Limb (tissue), 2 donors: Measurements from ENCODE around the gene ABRAXAS1.
A peak's percentile ranks its signal among the peaks of the same experiment; 100 is the strongest.

Source experiments
- DNase-seq, 2 donors: peaks; one replicate each; pipeline ENCODE4 v3.0.0-alpha.2; 2016; ENCODE audit errors: extremely low spot score in 2 of 2

The ABRAXAS1 gene

DNA sequence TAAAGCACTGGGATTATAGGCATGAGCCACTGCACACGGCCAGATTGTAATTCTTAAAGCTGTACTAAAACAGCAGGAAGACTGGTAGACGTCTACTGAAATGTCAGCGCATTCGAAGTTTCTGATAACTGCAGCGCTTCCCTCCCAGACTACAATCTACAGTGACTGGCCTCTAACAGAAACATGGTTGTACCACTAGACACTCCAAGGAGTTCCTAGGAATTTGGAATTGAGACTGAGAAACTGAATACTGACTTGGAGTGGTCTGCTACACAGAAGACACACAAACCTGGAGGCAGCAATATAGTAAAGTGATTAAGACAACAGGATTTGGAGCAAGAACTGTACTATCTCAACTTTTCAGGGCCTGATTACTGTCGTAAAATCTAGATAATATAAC is 30.2 kb downstream of the ABRAXAS1 start:
- no peak for DNase-seq

DNA sequence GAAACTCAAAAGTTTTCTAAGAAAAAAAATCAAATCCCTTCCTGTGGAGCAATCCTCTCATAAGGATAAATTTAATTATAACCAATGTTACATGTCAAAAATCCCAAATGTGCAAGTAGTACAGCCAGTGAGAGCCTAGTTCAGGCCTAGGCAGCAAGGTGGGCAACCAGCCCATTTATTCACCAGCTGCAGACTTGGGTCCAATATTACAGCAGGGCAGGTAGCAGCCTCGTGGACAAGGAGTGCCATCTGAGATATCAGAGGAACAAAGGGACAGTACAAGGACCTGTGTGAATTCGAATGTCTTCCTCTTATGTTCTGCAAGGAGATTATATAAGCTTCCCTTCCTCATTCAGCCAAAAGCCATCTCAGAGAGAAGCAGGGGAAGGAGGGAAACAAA is 35.9 kb downstream of the ABRAXAS1 start:
- DNase-seq = no peak

DNA sequence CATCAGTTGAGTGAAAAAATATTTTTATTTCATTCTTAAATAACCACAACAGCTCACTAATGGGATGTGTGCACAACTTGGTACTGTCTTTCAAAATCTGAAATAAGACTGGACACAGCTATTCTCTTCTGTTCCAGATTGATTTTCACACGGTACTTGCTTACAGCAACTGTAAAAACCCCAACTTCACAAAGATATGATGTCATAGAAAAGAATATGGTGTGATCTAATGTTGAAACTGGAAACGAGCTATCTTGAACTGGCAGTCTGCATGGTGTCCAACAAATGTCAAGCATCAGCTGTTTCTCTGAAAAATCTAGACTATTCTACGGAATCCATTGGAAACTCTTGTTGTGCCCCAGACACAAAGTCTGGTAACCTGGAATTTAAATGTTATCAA is 44.0 kb downstream of the ABRAXAS1 start:
- DNase-seq = no peak

DNA sequence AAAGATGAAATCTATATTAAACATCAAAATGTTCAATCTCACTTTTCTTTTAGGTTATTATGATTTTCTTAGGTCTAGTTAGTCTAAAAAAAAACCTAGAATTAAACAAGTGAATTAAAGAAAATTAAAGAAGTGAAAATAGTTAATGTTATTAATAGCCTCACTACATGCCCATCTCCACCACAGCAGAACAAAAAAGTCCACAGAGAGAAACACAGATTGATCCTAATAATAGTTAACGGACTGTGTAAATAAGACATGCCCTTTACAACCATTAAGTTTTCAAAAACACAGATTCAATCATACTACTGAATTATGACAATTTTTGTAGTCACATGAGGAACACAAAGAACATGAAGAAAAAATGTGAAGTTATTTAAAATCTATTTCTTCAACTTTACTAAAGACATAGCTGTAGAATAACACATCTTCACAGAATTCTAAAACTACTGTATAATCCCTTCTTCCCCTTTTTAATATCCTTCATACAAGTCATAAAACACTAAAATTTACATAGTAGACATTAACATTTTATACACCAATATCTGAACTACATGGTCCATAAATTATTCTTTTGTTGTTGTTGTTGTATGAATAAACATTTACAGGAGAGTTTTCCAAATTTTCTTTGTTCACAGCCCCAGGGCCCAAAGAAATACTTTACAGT is 44.6 kb downstream of the ABRAXAS1 start:
- no peak for DNase-seq

DNA sequence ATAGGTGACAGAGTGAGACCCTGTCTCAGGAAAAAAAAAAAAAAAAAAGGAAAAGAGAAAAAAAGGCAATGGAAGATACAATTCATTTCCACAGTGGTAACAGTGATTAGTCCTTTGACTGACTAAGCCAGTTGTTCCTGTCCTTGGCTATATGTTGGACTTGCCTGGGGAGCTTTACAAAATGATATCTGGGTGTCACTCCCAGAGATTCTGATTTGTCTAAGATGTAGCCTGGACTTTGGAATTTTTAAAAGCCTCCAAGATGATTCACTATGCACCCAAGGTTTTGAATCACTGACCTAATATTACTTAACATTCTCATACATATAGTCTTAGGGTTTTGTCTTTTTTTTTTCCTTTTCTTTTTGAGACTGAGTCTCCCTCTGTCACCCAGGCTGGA is 46.2 kb downstream of the ABRAXAS1 start:
- DNase-seq = no peak

DNA sequence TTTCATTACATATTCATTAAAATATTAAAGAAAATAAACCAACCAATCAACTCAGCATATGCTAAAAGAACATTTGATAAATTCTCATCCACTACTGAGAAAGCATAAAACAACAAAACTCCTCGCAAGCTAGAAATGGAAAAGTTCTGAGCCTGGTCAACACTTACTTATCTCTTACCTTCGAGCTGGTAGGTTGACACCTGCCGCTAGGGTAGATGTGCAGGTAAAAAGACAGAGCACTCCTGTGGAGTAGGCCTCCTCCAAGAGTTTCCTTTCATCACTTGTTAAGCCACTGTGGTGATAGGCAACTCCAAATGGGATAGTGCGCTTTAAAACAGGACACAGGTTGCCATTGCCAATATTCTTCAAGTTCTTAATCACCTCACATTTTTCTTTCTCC is 48.2 kb downstream of the ABRAXAS1 start:
- DNase-seq = no peak

DNA sequence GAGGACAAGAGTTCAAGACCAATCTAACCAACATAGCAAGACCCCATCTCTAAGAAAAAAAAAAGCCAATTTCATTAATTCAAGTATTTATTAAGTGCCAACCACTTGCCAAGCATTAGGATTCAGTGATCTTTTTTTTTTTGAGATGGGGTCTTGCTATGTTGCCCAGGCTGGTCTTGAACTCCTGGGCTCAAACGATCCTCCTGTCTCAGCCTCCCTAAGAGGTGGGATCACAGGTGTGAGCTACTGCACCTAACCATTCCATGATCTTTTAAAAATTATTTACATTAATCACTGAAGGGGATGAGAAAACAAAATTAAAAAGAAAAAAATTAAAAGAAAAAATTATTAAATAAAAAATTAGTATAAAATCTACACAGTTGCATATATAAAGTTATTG is 53.7 kb downstream of the ABRAXAS1 start:
- no peak for DNase-seq

DNA sequence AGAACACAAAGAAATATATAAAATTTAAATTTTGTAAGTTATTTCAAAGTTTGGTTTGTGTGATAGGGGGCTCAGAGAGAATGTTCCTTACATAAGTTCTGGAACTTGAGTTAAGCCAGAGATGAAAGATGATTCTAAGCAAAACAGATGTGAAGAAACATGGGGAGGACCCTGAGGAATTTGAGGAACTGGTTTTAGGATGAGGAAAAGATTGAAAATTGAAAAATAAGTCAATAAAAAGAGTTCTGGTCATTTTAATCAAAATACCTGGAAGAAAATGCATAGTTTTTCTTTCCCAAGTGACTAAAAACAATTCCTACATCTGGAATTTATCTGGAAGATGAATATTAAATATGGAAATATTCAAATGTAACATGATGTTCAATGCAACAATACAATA is 66.7 kb downstream of the ABRAXAS1 start:
- peak in 1 of 2 donors; percentile 2 for DNase-seq

DNA sequence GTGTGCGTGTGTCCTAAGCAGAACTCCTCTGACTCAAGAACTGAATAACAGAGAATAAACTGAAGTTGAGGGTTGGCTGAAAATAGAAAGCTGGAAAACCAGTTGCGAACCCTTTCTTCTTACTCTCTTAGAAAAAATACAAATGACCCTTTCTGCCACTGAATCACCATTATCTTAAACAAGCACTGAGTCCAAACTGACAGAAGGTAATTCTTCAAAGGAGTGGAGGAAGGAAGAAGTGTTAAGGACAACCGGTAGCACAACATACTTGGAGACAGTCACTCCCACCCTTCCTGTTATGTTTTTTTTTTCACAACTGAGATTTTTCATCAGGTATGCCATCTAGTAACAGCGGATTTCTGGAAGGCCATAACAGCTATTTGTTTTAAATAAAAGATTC is 67.3 kb downstream of the ABRAXAS1 start:
- DNase-seq = no peak

DNA sequence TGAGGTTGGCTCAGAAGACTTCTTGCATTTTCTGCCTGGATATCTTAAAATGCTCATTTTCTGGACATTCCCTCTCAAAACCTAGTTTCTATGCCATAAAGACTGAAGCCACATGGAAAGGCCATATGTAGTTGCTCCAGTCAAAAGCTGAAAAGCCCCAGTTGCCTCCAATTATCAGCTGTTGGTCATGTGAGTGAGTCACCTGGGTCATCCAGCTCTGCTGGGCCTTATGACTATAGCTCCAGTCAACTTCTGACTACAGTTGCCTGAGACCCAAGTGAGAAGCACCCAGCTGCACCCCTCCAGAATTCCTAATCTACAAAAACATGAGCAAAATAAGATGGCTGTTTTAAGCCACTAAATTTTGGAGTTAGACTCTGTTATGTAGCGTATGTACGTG is 71.2 kb downstream of the ABRAXAS1 start:
- DNase-seq = no peak
